Measurements from ENCODE around the gene PRDM16. TPM values are rescaled to one million over a fixed set of nuclear protein-coding genes. Genes with fewer than 3 reads are reported as not detected.

The PRDM16 gene
- total and polyA plus RNA-seq, 4 donors = 0.05 to 0.67 (median 0.19) TPM

- H3K27me3 ChIP-seq (ENCODE audit: control insufficient read depth in 4 of 4, insufficient read depth in 4 of 4, low read length in 3 of 4) = no peaks in the 10 kb centered on the region
- H3K9ac ChIP-seq (ENCODE audit: low read depth in 1 of 2, low read length in 2 of 2) = no peak overlapping the region
- H3K36me3 ChIP-seq (ENCODE audit: control insufficient read depth in 4 of 4, insufficient read depth in 3 of 4, low read depth in 1 of 4, low read length in 3 of 4) = no peaks in the 10 kb centered on the region
- TF ChIP-seq, protein P1, sequence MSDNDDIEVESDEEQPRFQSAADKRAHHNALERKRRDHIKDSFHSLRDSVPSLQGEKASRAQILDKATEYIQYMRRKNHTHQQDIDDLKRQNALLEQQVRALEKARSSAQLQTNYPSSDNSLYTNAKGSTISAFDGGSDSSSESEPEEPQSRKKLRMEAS (IDR thresholded peaks at IDR 0.05) = no peak
- TF ChIP-seq NR2F2 (IDR thresholded peaks at IDR 0.05) (no peak), CTCF (IDR thresholded peaks at IDR 0.05; ENCODE audit: low read depth, low read length, missing input control) (no peak), HNF4G (IDR thresholded peaks at IDR 0.05) (no peak), JUND (IDR thresholded peaks at IDR 0.05) (no peak), SP1 (IDR thresholded peaks at IDR 0.05) (no peak), GABPA (IDR thresholded peaks at IDR 0.05 in 1 of 2, conservative IDR thresholded peaks at IDR 0.05 in 1 of 2) (no peak), HNF4A (conservative IDR thresholded peaks at IDR 0.05) (no peak), ZBTB33 (IDR thresholded peaks at IDR 0.05) (no peak), TAF1 (conservative IDR thresholded peaks at IDR 0.05) (no peak), RXRA (IDR thresholded peaks at IDR 0.05) (no peak), FOXA2 (IDR thresholded peaks at IDR 0.05) (no peak)
- TF ChIP-seq, protein P2, sequence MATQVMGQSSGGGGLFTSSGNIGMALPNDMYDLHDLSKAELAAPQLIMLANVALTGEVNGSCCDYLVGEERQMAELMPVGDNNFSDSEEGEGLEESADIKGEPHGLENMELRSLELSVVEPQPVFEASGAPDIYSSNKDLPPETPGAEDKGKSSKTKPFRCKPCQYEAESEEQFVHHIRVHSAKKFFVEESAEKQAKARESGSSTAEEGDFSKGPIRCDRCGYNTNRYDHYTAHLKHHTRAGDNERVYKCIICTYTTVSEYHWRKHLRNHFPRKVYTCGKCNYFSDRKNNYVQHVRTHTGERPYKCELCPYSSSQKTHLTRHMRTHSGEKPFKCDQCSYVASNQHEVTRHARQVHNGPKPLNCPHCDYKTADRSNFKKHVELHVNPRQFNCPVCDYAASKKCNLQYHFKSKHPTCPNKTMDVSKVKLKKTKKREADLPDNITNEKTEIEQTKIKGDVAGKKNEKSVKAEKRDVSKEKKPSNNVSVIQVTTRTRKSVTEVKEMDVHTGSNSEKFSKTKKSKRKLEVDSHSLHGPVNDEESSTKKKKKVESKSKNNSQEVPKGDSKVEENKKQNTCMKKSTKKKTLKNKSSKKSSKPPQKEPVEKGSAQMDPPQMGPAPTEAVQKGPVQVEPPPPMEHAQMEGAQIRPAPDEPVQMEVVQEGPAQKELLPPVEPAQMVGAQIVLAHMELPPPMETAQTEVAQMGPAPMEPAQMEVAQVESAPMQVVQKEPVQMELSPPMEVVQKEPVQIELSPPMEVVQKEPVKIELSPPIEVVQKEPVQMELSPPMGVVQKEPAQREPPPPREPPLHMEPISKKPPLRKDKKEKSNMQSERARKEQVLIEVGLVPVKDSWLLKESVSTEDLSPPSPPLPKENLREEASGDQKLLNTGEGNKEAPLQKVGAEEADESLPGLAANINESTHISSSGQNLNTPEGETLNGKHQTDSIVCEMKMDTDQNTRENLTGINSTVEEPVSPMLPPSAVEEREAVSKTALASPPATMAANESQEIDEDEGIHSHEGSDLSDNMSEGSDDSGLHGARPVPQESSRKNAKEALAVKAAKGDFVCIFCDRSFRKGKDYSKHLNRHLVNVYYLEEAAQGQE (IDR thresholded peaks at IDR 0.05) = no peak
- TF ChIP-seq, protein P3, sequence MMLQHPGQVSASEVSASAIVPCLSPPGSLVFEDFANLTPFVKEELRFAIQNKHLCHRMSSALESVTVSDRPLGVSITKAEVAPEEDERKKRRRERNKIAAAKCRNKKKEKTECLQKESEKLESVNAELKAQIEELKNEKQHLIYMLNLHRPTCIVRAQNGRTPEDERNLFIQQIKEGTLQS (IDR thresholded peaks at IDR 0.05) = no peak
- no peaks in the 10 kb centered on the region for H3K4me1 ChIP-seq (ENCODE audit: control insufficient read depth in 4 of 4, insufficient read depth in 4 of 4, low read length in 3 of 4)
- H3K9me3 ChIP-seq (ENCODE audit: control insufficient read depth in 4 of 4, low read length in 3 of 4) = no peaks in the 10 kb centered on the region
- WGBS = 79% methylated on average over 17 of the region's 17 CpGs
- no peak overlapping the region for H3K27ac ChIP-seq (ENCODE audit: low read depth in 1 of 2, low read length in 2 of 2)
- H3K4me3 ChIP-seq (ENCODE audit: low read depth in 1 of 3, low read length in 3 of 3) = no peak overlapping the region
- no peak for DNase-seq (ENCODE audit: low spot score)
These were observed 73.2 kb downstream of the PRDM16 start for GRCh38 chr1:3142236-3142635.

DNA sequence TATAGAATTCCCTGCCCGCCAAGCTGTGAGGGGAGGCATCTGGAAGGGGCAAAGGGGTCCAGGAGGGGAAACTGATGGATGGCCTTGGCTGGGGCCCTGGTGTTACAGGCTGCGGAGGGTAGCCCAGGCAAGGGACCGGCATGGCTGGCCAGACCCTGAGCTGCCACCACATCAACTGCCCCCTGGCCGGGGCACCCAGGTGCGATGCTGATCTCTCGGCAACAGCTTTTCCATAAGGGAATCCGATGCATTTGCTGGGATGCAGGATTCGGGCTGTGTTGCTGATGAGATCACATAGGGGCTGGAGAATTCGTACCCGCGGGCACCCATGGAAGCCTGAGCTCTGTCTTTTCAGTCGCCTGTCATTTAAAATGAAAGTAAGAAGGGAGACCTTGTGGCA, 73.7 kb downstream of the PRDM16 start:
- Histone ChIP-seq H3K4me1 (ENCODE audit: control insufficient read depth in 4 of 4, insufficient read depth in 4 of 4, low read length in 3 of 4) (no peaks in the 10 kb centered on the region), H3K9ac (ENCODE audit: low read depth in 1 of 2, low read length in 2 of 2) (no peak overlapping the region), H3K27me3 (ENCODE audit: control insufficient read depth in 4 of 4, insufficient read depth in 4 of 4, low read length in 3 of 4) (no peaks in the 10 kb centered on the region), H3K27ac (ENCODE audit: low read depth in 1 of 2, low read length in 2 of 2) (no peak overlapping the region), H3K36me3 (ENCODE audit: control insufficient read depth in 4 of 4, insufficient read depth in 3 of 4, low read depth in 1 of 4, low read length in 3 of 4) (no peaks in the 10 kb centered on the region), H3K4me3 (ENCODE audit: low read depth in 1 of 3, low read length in 3 of 3) (no peak overlapping the region), H3K9me3 (ENCODE audit: control insufficient read depth in 4 of 4, low read length in 3 of 4) (no peaks in the 10 kb centered on the region)
- 89% methylated on average over 12 of the region's 12 CpGs for WGBS
- no peak for DNase-seq (ENCODE audit: low spot score)
- TF ChIP-seq JUND (IDR thresholded peaks at IDR 0.05) (no peak), EGR1 (IDR thresholded peaks at IDR 0.05; ENCODE audit: low read depth in 2 of 2) (no peak), RAD21 (IDR thresholded peaks at IDR 0.05) (no peak)
- TF ChIP-seq, protein P2 (IDR thresholded peaks at IDR 0.05) = no peak
